GM18873 (cell line): ENCODE measurements around the gene SND1.

ENCODE experiments used
- ATAC-seq: cut with Tn5 transposase; IDR thresholded peaks from one replicate; pipeline ENCODE4 v1.9.1; 2021; ENCODE audit warnings: mild to moderate bottlenecking, moderate library complexity, moderate number of reproducible peaks; ENCODE audit not compliant: unreplicated experiment, low FRiP score

The SND1 gene

GRCh38 chr7:127717502-127718339 is 65.7 kb downstream of the SND1 start:
- ATAC-seq, result no peak

DNA sequence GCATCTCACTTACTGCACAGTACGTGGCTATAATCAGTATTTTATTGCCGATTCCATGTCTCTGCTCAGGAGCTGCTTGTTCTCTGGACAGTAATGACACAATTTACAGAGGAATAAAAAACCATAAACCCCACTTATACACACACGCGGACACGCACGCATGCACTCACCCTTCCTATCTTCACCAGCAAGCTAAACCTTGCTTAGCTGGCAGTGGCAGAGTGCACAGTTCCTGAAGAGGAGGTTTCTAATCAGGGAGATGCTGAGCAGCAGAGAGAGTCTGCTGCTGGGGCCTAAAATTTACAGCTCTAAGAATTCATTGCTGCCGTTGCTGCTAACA is 66.3 kb downstream of the SND1 start:
- ATAC-seq, result no peak

GRCh38 chr7:127726476-127726875 is 74.5 kb downstream of the SND1 start:
- no peak for ATAC-seq

DNA sequence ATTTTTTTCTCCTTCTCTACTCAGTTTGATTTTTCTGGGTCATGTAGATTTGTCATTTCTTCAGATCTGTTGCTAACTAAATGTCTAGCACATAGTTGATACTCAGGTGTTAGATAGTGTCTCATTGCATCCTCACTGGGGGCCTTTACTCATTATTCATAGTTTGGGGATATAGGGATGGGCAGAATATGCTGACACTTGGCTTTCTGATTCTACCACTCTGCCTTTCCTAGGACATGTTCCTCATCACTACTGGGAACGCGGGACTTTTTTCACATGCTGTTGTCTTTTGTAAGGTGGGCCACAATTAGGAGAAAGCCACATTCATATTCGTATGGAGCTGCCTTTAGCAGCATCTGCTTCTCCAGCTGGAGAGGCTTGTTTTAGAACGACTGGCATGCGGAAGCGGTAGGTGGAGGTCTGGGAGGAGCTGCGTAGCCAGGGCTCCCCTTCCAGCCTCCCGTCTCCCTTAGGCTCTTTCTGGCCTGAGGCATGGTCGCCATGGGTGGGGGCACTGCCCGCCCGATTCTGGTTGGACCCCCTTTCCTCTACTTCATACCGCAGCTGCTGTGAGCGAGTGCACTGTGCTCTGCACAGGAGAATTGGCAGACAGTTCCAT is 78.8 kb downstream of the SND1 start:
- no peak for ATAC-seq

DNA sequence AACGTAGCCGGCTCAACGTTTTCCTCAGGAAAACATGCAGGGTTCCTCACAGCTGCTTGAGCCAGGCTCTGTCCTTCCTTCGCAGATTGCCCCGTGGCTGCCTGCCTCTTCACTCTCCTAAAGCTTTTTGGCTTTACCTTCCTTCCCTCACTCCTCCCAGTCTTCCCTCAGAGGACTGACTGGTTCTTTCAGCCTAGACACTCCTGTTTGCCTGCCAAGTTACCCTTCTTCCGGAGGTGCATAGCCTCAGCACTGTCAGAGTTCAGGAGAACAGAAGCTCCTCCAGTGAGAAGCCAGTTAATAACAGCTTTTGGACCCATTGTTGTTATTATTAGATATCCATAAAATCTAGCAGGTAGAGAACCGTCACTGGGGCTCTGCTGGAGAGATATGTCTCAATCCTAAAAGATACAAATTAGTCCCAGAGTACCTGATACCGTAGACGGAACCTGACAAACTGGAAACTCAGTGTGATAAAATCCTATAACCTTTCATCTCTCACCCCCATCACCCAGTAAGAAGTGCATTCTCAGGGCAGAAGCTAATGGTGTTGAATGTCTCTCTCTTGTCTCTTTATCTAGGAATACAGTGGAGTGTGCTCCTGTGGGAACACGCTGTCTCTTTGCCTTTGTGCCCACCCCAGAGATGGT is 79.6 kb downstream of the SND1 start:
- ATAC-seq, result no peak

- ATAC-seq, result no peak
Observed at GRCh38 chr7:127732306-127732705, 80.3 kb downstream of the SND1 start.

DNA sequence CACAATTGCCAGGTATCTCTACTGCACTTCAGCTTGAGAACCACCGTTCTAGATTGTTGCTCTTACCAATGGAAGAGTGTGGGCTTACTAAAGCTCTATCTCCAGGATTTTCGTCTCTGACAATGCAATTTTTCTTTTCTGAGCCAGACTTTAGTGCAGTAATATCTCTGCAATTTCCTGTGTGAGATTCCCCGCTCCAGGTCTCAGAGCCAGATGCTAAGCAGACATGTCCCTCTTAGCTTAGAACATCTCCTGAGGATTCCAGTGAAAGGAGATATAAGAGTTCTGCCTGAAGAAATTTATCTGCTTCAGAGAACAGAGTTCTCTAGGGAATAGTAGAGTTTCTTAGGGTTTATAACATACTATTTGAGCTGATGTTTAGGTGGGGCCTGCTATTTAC is 82.0 kb downstream of the SND1 start:
- ATAC-seq, result no peak

DNA sequence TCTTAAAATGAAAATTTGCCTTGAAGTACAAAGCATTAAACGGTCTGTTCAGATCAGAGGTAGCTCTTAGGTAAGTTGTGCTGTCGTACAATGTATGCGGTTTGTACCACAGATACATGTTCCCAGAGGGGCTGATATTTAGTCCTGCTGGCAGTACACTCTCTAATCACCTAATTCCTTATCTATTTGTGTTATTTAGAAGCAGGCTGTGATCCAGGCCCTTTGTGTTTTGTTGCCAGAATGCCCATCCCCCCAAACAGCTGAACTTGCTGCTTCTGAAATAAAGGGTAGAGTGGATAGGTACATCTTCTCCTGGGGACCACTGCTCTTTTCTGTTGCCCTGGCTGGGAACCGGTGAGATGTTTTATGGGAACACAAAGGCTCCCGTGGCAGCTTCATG is 84.5 kb downstream of the SND1 start:
- ATAC-seq, result no peak

GRCh38 chr7:127738859-127739258 is 86.9 kb downstream of the SND1 start:
- ATAC-seq, result no peak

DNA sequence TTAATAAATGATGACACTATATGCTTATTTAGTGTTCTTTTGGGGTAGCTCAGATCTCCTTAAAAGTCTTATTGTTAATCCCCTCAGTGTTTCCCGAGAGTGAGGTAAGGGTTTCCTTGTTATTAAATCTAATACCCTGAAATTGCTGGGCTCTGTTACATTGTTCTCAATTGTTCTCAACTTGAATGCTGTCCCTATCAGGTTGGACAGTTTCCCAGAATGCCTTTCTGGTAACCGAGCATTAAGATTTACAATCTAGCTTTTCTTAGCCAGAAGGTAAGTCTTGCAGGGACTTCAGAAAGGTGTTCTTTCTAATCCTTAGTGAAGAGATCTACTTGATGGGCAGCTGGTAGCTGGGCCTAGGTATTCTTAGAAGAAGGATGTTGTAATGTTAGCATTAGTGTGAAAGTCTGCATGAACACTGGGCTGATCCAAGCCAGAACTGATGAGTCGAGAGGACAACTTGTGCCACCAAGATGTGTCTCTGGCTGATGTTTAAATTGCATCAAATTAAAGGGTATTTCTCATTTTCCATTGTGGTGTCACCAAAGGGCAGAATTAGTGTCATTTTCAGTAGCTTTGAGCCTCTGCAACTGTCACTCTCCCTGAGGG is 89.9 kb downstream of the SND1 start:
- no peak for ATAC-seq

DNA sequence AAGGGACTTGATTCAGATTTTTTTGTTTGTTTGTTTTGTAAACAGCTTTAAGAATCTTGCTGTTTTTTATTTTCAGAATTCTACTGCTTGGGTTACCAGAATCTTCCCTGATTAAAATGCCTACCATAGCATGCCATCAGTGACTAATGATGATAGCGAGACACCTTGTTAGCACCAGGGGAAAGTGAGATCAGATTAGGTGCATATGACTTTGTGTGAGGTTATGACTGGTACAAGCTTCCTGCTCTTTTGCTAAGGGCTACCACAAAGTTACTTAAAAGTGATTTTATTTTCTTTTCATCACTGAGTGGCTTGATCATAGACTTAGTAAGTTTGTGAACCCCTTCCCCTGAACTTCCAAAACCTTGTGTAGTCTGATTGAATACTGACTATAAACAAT is 93.5 kb downstream of the SND1 start:
- ATAC-seq, result no peak

GRCh38 chr7:127751062-127751461 is 99.1 kb downstream of the SND1 start:
- ATAC-seq, result no peak

- no peak for ATAC-seq
Observed at GRCh38 chr7:127751490-127752448, 99.8 kb downstream of the SND1 start.

DNA sequence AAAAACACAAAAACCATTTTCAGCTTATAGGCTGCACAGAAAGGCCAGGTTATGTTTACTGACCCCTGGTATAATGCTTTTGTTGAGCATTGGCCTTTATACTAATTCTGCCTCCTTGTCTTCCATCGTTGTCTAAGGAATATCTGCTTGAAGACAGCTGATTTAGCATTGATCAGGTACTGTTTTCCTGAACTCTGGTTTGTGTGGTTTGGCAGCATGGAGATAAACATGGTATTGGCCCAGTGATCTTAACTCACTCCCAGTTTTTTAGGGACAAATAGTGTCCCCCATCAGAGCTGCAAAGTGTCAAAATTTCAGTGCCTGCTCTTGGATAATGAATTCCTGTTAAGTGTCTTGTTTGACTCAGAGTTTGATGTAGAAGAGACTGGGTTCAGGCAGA is 100.8 kb downstream of the SND1 start:
- ATAC-seq, result no peak

DNA sequence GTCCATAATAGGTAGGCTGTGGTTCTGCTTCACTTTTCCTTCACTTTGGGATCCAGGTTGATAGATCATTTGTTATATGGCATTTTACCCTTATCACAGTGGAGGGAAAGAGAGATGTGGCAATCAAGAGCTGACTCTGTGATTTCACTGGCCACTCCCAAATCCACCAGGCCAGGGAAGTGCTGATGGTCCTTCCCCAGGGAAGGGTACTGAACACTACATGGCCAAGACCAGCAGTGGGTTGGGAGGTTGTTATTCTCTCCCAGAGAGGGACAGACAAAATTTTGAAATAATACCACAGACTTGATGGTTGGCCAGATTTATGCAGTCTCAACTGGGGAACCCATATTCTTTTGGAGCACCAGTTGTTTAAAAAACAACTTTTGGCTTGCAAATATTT is 102.5 kb downstream of the SND1 start:
- ATAC-seq, result no peak

DNA sequence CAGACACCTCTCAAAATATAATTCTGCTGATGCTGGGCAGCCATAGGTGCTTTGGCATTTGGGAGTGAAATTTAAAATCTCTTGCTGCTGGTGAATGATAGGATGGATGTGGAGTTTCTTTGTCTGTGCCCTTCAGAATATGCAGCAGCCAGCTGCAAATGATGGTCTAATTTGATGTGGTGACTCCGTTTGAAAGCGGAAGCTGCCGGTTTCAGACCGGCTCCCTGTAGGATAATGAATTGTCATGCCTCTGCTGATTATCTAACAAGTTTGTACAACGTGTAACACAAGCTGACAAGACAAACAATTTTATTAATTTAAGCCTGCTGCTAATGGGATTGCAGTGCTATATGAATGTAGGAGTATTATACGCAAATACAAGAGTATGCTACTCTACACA is 103.5 kb downstream of the SND1 start:
- no peak for ATAC-seq

DNA sequence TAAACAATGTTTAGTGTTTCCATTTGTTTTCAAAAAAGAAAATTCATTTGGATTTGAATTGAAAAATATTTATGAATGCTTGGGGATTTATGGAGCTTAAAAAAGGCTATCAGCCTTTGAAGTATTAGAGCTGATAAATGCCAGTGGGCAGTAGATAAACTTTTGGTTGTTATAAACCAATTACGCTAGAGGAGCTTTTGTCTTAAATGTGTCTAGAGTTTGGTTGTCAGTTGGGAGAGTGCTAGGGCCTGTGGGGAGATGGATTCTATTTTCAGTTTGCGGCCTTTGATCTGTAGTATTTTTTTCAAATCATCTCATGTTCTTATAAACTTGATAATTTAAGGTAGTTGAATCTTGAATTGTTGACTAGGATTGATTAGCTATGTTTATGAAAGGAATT is 104.0 kb downstream of the SND1 start:
- ATAC-seq, result no peak

DNA sequence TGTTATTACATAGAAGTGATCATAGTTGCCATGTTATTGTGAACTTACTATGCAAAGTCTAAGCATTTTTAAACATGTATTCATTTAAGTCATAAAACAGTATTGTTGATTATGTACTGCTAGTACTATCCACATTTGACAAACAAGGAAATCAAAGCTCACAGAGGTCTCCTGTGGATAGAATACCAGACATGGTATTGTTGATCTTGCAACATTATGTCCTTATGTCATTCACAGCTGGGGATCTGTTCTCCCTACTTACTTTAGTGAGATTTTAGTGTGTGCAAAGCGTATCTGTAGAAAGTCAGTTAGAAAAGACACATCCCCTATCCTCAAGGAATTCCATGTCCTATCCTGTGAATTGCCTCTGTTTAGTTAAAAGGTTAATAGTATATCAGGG is 106.1 kb downstream of the SND1 start:
- no peak for ATAC-seq

GRCh38 chr7:127758845-127759244 is 106.9 kb downstream of the SND1 start:
- no peak for ATAC-seq

GRCh38 chr7:127759945-127760421 is 108.0 kb downstream of the SND1 start:
- no peak for ATAC-seq
